Brain microvascular endothelial cell (primary cell): Measurements from ENCODE around the gene CALD1.
"Not testable (repeated sequence)": the region's sequence is repeated elsewhere in the genome, so short reads cannot be mapped to it uniquely, and the experiment has no call there.

Experiments used
- DNase-seq: peaks from one replicate; pipeline ENCODE4 v3.0.0-alpha.2; 2020
- H3K27ac ChIP-seq: fragments of 250-450 bp; sonication (Bioruptor Pico); 2 replicates; pipeline ENCODE4 v1.5.1; 2020; ENCODE audit warnings: mild to moderate bottlenecking, moderate library complexity
- H3K27me3 ChIP-seq: fragments of 250-450 bp; sonication (Bioruptor Pico); replicated peaks from 2 replicates; pipeline ENCODE4 v1.5.1; 2020; ENCODE audit warnings: mild to moderate bottlenecking
- H3K36me3 ChIP-seq: fragments of 250-450 bp; sonication (Bioruptor Pico); replicated peaks from 2 replicates; pipeline ENCODE4 v1.5.1; 2020; ENCODE audit warnings: mild to moderate bottlenecking
- H3K4me3 ChIP-seq: 2 replicates; pipeline ENCODE4 v1.5.1; 2011; ENCODE audit warnings: low read depth, mild to moderate bottlenecking, control low read depth, low read length, moderate library complexity
- in situ Hi-C: cut with HindIII; loops from 2 replicates; pipeline ENCODE4 v1.10.0; 2017; ENCODE audit warnings: low sequenced_read_pairs, low pct_ligation_motif_present
- TF ChIP-seq, protein P1 (sequence below): IDR thresholded peaks from 2 replicates; pipeline ENCODE4 v1.5.1; 2011; ENCODE audit warnings: low read depth, mild to moderate bottlenecking, moderate library complexity, low read length, control low read depth, inconsistent platforms; ENCODE audit errors: missing control alignments

The CALD1 gene

DNA sequence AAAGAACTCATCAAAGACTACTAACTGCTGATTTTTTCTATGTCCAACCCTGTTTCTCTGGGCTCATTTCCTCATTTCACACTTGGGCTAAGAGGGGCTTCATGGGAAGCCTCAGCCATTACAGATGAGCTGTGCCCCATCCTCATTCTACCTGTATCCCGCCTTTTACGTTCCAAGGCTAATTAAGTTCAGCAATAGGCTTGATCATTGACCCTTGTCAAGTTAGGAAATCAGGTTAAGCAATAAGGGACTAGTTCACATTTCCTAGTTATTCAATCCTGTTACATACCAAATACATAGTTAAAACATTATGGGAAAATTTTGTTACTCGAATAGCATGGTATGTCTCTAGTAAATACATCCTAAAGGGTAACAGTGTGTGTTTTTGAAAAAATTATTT is 177.6 kb downstream of the CALD1 start:
- TF ChIP-seq, protein P1, sequence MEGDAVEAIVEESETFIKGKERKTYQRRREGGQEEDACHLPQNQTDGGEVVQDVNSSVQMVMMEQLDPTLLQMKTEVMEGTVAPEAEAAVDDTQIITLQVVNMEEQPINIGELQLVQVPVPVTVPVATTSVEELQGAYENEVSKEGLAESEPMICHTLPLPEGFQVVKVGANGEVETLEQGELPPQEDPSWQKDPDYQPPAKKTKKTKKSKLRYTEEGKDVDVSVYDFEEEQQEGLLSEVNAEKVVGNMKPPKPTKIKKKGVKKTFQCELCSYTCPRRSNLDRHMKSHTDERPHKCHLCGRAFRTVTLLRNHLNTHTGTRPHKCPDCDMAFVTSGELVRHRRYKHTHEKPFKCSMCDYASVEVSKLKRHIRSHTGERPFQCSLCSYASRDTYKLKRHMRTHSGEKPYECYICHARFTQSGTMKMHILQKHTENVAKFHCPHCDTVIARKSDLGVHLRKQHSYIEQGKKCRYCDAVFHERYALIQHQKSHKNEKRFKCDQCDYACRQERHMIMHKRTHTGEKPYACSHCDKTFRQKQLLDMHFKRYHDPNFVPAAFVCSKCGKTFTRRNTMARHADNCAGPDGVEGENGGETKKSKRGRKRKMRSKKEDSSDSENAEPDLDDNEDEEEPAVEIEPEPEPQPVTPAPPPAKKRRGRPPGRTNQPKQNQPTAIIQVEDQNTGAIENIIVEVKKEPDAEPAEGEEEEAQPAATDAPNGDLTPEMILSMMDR: no peak
- DNase-seq: no peak
- H3K36me3 ChIP-seq: peaks cover 89% of the 10 kb centered on the region
- no peak overlapping the region for H3K4me3 ChIP-seq
- H3K27me3 ChIP-seq: no peaks in the 10 kb centered on the region
- H3K27ac ChIP-seq: no peak overlapping the region
- in situ Hi-C loops: no loop called here

DNA sequence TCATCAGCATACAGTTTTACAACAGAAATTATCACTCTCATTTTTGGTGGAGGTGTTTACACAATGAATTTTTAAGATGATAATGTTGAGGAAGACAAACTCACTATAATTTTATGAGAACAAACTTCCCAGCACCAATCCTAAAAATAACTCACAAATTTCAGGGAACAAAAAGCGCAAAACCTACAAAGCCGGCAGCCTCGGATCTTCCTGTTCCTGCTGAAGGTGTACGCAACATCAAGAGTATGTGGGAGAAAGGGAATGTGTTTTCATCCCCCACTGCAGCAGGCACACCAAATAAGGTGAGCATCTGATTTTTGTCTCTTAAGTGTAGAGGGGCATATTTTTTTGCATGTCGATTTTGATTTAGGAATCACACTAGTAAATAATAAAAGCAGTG is 180.4 kb downstream of the CALD1 start:
- peaks cover 93% of the 10 kb centered on the region for H3K36me3 ChIP-seq
- H3K27ac ChIP-seq: no peak overlapping the region
- in situ Hi-C loops: no loop called here

DNA sequence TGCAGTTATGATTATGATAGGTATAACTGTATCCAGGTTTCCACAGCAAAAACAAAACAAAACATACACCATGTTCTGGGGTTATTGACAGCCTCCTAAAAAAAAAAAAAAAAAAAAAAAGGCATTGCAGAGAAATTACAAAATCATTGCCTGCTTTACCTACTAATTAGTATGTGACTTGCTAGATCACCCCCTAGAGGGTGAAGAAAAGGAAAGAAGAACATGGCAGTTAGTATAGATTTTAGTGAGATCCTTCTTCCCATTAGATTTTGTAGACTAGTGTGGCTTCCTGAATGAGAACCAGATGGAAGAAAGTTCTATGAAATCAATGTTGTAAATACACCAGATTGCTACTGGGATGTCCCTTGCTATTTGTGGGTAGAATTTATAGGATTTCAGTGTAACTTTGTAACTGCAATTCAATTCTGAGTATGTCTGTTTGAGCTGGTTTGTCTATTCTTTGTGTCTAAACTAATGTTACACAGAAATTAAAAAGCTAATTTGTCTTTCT is 182.9 kb downstream of the CALD1 start:
- TF ChIP-seq, protein P1: no peak

More for the DNA sequence above, 180.4 kb downstream of the CALD1 start:
- TF ChIP-seq, protein P1: no peak
- Histone ChIP-seq H3K27me3 (no peaks in the 10 kb centered on the region), H3K4me3 (no peak overlapping the region)
- DNase-seq: no peak

DNA sequence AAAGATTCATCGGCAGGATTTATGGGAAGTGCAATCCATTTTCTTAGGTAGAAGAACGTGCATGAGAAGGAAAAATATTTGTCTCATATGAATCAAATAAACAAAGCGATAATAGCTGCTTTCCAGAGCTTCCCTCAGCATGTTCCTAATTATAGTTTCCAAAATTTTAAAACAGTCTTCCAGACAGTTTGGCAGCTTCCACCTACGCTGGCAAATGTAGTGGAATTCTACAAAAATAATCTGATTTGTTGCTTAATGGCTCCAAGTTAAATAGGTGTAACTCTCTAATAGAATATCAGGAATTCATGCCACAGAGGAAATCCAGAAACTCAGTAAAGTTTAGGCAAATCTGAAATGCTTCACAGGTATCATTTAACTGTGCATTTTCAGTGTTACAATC is 183.6 kb downstream of the CALD1 start:
- no peak for DNase-seq
- H3K27ac ChIP-seq: no peak overlapping the region
- in situ Hi-C loops: no loop called here
- H3K36me3 ChIP-seq: peaks cover 93% of the 10 kb centered on the region
- TF ChIP-seq, protein P1: no peak
- no peak overlapping the region for H3K4me3 ChIP-seq
- H3K27me3 ChIP-seq: no peaks in the 10 kb centered on the region

More for the DNA sequence above, 182.9 kb downstream of the CALD1 start:
- H3K4me3 ChIP-seq: no peak overlapping the region
- H3K36me3 ChIP-seq: peaks cover 93% of the 10 kb centered on the region
- H3K27me3 ChIP-seq: no peaks in the 10 kb centered on the region
- no peak for DNase-seq
- in situ Hi-C loops: no loop called here
- H3K27ac ChIP-seq: no peak overlapping the region

DNA sequence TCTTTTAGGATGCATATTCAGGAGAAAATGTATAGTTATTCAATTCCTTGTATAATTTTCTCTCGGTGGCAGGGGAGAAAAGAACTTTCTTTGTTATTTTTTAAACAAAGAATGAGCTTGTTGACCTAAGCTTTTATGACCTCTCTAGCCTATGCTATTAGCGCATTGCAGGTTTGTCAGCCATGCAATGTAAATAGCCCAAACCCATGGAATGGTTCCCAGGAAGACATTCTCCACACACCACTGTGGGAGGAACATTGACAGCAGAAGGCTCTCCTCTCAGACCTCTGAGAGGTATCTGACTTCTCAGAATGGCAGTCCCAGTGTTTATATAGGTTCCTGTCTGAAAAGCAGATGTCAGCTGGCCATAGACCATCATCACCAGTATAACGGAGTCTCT is 187.3 kb downstream of the CALD1 start:
- H3K4me3 ChIP-seq: no peak overlapping the region
- H3K27me3 ChIP-seq: no peaks in the 10 kb centered on the region
- TF ChIP-seq, protein P1: no peak
- DNase-seq: no peak
- H3K36me3 ChIP-seq: peaks cover 75% of the 10 kb centered on the region
- in situ Hi-C loops: no loop called here
- no peak overlapping the region for H3K27ac ChIP-seq

DNA sequence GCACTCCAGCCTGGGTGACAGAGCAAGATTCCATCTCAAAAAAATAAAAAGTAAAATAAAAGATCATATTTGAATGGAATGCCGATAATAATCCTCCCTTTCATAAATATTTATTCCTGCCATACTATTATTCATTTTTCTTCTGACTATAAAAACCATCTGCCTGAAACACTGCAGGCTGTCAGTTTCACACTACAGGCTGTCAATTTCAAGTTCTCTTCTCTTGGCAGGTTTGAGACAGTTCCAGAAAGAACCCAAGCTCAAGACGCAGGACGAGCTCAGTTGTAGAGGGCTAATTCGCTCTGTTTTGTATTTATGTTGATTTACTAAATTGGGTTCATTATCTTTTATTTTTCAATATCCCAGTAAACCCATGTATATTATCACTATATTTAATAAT is 188.7 kb downstream of the CALD1 start:
- no peak for DNase-seq
- TF ChIP-seq, protein P1: no peak
- Histone ChIP-seq H3K4me3 (no peak overlapping the region), H3K27ac (no peak overlapping the region), H3K27me3 (no peaks in the 10 kb centered on the region), H3K36me3 (peaks cover 65% of the 10 kb centered on the region)
- in situ Hi-C loops: no loop called here

DNA sequence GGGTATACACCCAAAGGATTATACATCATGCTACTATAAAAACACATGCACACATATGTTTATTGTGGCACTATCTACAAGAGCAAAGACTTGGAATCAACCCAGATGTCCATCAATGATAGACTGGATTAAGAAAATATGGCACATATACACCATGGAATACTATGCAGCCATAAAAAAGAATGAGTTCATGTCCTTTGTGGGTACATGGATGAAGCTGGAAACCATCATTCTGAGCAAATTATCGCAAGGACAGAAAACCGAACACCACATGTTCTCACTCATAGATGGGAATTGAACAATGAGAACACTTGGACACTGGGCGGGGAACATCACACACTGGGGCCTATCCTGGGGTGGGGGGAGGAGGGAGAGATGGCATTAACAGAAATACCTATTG is 202.2 kb downstream of the CALD1 start:
- H3K4me3 ChIP-seq, H3K27ac ChIP-seq, DNase-seq, H3K36me3 ChIP-seq, H3K27me3 ChIP-seq: not testable (repeated sequence)
- in situ Hi-C loops: loop anchor here (25.0 kb wide), 1 partner anchor 181 kb away; the partner anchor contains the start of gene CYREN
